ENCODE results near the gene PSMG4. TPM values are rescaled to one million over a fixed set of nuclear protein-coding genes. Genes with fewer than 3 reads are reported as not detected.

Gene PSMG4
- total RNA-seq, 1 donor from 2014 or later = 33.5 TPM

- DNase-seq = no peak
These were observed 18.5 kb downstream of the PSMG4 start for GRCh38 chr6:3277251-3277650.

GRCh38 chr6:3277851-3278416 is 19.2 kb downstream of the PSMG4 start:
- DNase-seq = no peak

GRCh38 chr6:3278691-3279090 is 19.9 kb downstream of the PSMG4 start:
- no peak for DNase-seq

- peak; percentile 11 for DNase-seq
These were observed 21.3 kb downstream of the PSMG4 start for GRCh38 chr6:3280091-3280490.

GRCh38 chr6:3280866-3281465 is 22.2 kb downstream of the PSMG4 start:
- DNase-seq = peak; percentile 37

- peak; percentile 90 for DNase-seq
These were observed 23.1 kb downstream of the PSMG4 start for GRCh38 chr6:3281631-3282475.

- DNase-seq = peak; percentile 77
These were observed 23.9 kb downstream of the PSMG4 start for GRCh38 chr6:3282476-3283236.

GRCh38 chr6:3283241-3283640 is 24.5 kb downstream of the PSMG4 start:
- DNase-seq = no peak

- no peak for DNase-seq
These were observed 25.1 kb downstream of the PSMG4 start for GRCh38 chr6:3283641-3284435.

- DNase-seq = no peak
These were observed 25.7 kb downstream of the PSMG4 start for GRCh38 chr6:3284436-3284876.

- DNase-seq = no peak
These were observed 26.4 kb downstream of the PSMG4 start for GRCh38 chr6:3285049-3285639.

GRCh38 chr6:3285732-3286131 is 27.0 kb downstream of the PSMG4 start:
- no peak for DNase-seq

- no peak for DNase-seq
These were observed 28.0 kb downstream of the PSMG4 start for GRCh38 chr6:3286641-3287171.

GRCh38 chr6:3287308-3287707 is 28.6 kb downstream of the PSMG4 start:
- DNase-seq = peak; percentile 39

- no peak for DNase-seq
These were observed 29.4 kb downstream of the PSMG4 start for GRCh38 chr6:3287976-3288707.

GRCh38 chr6:3288711-3289663 is 30.2 kb downstream of the PSMG4 start:
- DNase-seq = no peak

- no peak for DNase-seq
These were observed 30.9 kb downstream of the PSMG4 start for GRCh38 chr6:3289664-3290055.

GRCh38 chr6:3290149-3290930 is 31.6 kb downstream of the PSMG4 start:
- no peak for DNase-seq

GRCh38 chr6:3290931-3291211 is 32.1 kb downstream of the PSMG4 start:
- no peak for DNase-seq

All from dermis blood vessel endothelial cell (primary cell).